Measurements from ENCODE around the gene PGPEP1.
"Not testable (repeated sequence)": the region's sequence is repeated elsewhere in the genome, so short reads cannot be mapped to it uniquely, and the experiment has no call there.

The PGPEP1 gene

DNA sequence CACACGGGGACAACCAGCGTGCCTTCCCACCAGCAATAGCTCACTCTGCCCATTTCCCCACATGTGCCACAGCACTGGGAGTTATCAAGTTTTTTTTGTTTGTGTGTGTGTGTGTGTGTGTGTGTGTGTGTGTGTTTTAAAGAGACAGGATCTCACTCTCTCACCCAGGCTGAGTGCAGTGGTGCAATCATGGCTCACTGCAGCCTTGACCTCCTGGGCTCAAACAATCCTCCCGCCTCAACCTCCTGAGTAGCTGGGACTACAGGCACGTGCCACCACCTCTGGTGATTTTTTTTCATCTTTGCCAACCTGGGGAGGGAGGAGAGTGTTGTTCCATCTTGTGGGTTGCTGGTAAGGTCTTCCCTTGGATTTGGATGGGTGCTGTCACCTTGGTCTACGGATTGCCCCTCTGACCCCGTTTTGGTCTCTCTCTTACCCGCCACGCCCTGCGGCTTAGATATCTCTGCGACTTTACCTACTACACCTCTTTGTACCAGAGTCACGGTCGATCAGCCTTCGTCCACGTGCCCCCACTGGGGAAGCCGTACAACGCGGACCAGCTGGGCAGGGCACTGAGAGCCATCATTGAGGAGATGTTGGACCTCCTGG, 22.6 kb downstream of the PGPEP1 start:
- TF ChIP-seq, protein P1, sequence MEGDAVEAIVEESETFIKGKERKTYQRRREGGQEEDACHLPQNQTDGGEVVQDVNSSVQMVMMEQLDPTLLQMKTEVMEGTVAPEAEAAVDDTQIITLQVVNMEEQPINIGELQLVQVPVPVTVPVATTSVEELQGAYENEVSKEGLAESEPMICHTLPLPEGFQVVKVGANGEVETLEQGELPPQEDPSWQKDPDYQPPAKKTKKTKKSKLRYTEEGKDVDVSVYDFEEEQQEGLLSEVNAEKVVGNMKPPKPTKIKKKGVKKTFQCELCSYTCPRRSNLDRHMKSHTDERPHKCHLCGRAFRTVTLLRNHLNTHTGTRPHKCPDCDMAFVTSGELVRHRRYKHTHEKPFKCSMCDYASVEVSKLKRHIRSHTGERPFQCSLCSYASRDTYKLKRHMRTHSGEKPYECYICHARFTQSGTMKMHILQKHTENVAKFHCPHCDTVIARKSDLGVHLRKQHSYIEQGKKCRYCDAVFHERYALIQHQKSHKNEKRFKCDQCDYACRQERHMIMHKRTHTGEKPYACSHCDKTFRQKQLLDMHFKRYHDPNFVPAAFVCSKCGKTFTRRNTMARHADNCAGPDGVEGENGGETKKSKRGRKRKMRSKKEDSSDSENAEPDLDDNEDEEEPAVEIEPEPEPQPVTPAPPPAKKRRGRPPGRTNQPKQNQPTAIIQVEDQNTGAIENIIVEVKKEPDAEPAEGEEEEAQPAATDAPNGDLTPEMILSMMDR (IDR thresholded peaks at IDR 0.05; ENCODE audit: low read depth, low read length), result no peak
- DNase-seq (ENCODE audit: low read depth, low spot score), result no peak
- H3K4me3 ChIP-seq (ENCODE audit: low read depth, low read length), result no peak overlapping the region
- in situ Hi-C loops (cut with HindIII; ENCODE audit: low sequenced_read_pairs), result no loop called here

DNA sequence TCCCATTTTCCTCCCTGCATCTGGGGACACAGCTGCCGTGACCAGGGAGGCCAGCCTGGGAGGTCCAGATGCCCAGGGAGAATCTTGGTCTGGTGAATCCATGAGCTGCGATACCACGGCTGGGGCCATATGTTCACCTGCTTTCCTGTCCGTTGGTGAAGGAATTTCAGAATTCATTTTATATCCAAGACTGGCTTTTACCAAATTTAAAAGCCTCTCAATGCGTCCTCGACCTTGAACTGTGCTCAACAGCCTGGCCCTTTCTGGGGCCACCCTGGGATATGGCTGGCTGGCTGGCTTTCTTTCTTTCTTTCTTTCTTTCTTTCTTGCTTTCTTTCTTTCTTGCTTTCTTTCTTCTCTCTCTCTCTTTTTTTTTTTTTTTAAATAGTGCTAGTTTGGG, 23.4 kb downstream of the PGPEP1 start:
- no peak for DNase-seq (ENCODE audit: low read depth, low spot score)
- in situ Hi-C loops (cut with HindIII; ENCODE audit: low sequenced_read_pairs), result no loop called here
- TF ChIP-seq, protein P1 (IDR thresholded peaks at IDR 0.05; ENCODE audit: low read depth, low read length), result no peak
- H3K4me3 ChIP-seq (ENCODE audit: low read depth, low read length), result no peak overlapping the region

DNA sequence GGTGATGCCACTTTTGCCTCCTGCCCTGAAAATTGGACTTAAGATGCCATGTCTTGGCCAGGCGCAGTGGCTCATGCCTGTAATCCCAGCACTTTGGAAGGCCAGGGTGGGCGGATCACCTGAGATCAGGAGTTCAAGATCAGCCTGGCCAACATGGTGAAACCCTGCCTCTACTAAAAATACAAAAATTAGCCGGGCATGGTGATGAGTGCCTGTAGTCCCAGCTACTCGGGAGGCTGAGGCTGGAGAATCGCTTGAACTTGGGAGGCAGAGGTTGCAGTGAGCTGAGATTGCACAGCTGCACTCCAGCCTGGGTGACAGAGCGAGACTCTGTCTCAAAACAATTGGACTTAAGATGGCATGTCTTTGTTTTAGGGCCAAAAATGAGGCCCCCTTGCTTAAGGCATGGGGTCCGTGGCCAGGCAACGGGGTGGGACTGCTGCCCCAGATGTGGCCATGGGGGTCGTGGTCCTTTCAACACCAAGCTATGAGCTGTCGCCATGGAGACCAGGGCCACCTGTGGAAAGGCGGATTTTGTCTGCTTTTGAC, 24.0 kb downstream of the PGPEP1 start:
- DNase-seq (ENCODE audit: low read depth, low spot score); H3K4me3 ChIP-seq (ENCODE audit: low read depth, low read length); in situ Hi-C loops (cut with HindIII; ENCODE audit: low sequenced_read_pairs): not testable (repeated sequence)

DNA sequence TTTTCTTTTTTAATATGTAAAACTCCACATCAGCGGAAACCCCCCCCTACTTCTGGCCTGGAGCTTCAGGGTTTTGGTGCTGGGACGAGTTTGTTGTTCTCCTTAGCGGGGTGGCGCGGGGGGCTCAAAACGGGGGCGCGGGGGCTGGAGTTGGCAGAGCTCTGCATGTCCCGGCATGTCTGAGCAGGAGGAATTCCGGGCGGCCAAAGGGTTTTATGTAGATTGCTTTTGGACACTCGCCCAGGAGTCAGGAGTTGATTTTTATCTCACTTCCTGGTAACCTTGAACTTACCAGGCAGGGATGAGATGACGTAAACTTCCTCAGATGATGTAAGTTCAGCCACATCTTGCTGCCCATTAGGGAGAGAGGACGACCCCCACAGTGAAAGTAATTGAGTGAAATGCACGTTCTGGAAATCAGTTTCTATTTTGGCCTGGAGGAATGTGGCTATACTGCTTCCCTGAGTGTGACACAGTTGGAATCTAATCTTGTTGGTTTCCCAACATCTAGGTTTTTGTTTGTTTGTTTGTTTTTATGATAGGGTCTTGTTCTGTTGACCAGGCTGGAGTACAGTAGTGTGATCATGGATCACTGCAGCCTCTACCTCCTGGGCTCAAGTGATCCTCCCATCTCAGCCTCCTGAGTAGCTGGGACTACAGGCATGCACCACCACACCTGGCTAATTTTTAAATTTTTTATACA, 24.6 kb downstream of the PGPEP1 start:
- DNase-seq (ENCODE audit: low read depth, low spot score), result peak; percentile 99
- in situ Hi-C loops (cut with HindIII; ENCODE audit: low sequenced_read_pairs), result no loop called here
- TF ChIP-seq, protein P1 (IDR thresholded peaks at IDR 0.05; ENCODE audit: low read depth, low read length), result no peak
- no peak overlapping the region for H3K4me3 ChIP-seq (ENCODE audit: low read depth, low read length)

DNA sequence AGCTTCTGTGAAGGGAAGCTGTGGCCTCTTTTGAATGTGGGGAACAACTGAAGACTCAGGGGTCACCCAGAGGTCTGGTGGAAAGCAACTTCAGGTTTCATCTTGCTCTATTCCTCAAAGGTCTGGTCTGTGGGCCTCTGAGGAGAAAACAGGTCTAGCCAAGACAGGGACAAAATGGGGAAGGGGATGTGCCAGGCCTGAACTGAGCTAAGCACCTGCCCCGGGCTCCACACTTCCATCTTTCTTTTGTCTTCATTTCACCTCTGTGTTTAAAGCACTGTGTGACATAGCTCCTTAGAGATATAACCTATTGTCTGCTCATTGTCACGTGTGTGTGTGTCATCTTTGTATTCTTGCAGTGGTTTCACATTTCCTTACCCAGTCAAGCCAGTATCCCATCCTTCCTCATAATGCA, 25.6 kb downstream of the PGPEP1 start:
- no peak for DNase-seq (ENCODE audit: low read depth, low spot score)
- in situ Hi-C loops (cut with HindIII; ENCODE audit: low sequenced_read_pairs), result no loop called here
- no peak overlapping the region for H3K4me3 ChIP-seq (ENCODE audit: low read depth, low read length)
- TF ChIP-seq, protein P1 (IDR thresholded peaks at IDR 0.05; ENCODE audit: low read depth, low read length), result no peak

DNA sequence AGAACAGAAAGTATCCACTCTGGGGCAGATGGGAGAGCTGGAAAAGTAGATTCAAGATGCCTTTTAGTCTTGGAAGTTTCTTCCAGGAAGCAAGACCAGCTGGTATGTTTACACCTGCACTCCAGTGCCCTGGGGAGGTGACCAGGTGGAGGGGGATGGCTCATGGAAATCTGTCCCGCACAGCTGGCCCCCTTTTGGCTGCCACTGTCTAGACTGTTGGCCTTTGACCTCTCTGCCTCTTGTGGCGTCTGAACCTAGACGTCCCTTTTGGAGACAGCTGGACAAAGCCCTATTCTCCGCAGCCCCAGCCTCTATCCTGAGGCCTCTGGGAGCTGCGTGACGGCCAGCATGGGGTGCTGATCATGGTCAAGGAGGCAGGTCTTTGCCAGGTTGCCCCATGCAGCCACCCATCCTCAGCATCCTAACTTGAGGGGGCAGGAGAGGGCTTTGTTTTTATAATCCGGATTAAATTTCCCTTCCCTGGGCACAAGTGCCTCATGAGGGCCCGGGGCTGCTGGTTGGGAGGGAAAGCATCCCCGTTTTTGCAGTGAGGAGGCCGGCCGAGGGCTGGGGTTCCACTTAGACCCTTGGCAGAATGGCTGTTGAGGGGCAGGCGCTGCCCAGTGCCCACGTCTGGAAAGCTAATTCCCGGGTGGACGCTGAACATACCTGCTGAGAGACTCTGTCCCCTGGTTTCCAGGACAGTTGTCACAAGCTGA, 28.3 kb downstream of the PGPEP1 start:
- DNase-seq (ENCODE audit: low read depth, low spot score), result no peak
- no peak overlapping the region for H3K4me3 ChIP-seq (ENCODE audit: low read depth, low read length)
- in situ Hi-C loops (cut with HindIII; ENCODE audit: low sequenced_read_pairs), result no loop called here
- TF ChIP-seq, protein P1 (IDR thresholded peaks at IDR 0.05; ENCODE audit: low read depth, low read length), result no peak
